GM19463 (cell line): ENCODE data around the gene OLFML1.
A peak's percentile ranks its signal among the peaks of the same experiment; 100 is the strongest.
"Not testable (repeated sequence)": the region's sequence is repeated elsewhere in the genome, so short reads cannot be mapped to it uniquely, and the experiment has no call there.

ENCODE experiments used
- ATAC-seq: cut with Tn5 transposase; IDR thresholded peaks from one replicate; pipeline ENCODE4 v1.9.1; 2021; ENCODE audit warnings: mild to moderate bottlenecking, moderate library complexity; ENCODE audit not compliant: unreplicated experiment

Gene OLFML1

DNA sequence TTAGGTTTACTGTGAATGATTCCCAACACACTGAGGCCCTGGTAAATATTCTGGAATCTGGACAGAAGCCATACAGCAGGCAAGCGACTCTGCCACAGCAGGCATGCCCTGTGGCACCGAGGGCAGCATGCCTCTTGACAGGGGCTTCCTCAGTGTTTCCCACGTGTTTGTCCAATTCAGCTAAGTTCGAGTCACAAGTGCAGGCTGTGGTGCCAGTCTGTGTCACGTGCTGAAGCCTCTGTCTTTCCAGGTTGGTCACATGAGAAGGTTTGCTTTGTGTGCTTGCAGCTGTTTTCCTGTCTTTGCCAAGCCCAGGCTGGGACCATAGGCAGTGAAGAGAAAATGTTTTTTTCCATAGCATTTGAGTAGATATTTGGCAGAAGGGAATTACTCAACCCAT lies 26.1 kb downstream of the OLFML1 start:
- no peak for ATAC-seq

DNA sequence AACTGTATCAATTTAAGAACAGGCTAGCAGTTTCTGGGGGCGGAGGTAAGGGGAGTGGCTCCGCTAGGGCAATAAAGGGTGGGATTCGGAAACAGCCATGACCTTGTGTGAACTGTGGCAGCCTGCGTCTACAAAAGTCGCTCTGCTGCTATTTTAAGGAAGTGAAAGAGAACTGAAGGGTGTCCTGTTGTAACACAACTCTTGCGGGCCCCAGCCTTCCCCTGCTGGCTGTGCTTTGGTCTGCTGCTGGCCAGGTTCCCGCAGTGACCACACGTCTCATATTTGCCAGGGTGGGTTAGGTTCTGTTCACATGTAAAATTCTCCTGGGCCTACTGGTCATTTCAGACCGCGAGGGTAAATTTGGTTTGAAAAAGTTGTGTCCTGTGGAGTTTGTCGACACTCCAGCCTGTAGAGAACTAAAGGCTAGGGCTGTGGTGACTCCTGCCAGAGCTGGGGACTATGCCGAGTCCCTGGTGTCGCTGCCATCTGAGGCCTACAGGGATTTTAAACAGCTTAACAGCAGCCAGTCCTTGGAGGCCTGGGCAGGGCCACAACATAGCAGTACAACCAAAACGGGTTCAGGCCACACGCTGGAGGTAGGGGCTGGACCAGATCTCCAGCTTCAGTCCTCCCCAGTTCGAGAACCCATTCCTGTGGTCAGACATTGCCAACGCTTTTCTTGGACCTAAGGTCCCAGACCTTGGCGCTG lies 27.4 kb downstream of the OLFML1 start:
- ATAC-seq: peak; percentile 56

DNA sequence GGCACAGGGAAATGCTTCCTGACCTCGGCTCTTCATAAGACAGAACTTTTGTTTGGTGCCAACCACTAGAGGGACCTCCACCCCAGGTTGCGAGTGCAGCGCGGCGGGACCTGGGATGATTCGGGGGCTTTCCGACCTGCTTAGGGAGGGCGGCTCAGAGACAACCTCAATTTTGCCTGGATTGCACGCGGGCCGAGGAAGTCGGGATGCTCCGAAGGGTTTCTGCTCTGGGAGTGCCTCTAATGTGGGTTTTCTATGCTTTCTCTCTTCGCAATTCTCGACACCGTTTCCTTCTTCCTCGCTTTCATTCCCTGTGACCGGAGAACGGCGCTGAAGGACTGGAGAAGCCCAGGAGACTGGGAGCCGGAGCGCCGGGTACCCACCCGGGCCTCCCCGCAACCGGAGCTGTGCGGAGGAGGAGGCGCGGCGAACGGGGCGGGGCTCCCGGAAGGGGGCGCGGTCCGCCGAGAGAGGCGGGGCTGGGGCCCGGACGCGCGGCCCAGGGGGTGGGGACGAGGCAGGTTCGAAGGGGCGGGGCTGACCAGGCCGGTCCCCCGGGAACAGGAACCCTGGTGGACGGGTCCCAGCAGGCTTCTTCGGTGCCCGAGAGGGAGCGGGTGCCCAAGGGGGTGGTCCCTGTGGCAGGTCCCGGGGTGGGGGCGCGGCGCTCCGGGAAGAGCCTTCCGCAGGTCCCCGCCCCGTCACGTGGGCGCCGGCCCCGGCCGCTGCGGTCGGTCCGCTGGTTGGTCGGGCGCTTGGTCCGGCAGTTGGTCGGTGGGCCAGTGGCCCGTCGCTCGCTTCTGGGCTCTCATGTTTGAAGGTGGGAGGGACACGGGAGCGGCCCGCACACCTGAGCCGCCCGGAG lies 28.2 kb downstream of the OLFML1 start, which contains the start of gene PPFIBP2:
PPFIBP2 (plus strand) TSS at position 766 of the 865 bp plus-strand sequence. CDS start 35,477 bp downstream, outside the sequence.
- ATAC-seq: peak; percentile 62

DNA sequence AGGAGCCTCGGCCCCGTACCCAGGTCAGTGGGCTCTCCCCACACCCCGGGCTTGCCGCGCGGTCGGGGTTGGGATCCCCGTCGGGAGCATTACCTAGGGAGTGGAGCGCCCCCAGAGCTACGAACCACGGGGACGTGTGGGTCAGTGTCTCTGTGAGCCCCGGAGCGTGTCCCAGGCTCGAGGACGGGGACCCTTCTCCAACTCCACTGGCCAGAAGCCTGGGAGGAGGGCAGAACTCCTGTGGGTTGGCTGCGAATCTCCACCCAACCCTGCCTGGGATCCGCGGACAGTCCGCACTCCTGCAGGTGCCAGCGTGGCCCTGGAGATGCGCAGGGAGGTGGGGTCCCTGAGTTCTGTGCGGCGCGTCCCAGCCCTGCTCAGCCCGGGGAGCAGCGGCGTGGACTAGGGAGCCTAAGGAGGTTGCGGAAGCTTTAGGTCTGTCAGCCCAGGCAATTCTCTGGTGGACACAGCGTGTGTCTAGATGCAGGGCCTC lies 28.8 kb downstream of the OLFML1 start:
- peak; percentile 2 for ATAC-seq

DNA sequence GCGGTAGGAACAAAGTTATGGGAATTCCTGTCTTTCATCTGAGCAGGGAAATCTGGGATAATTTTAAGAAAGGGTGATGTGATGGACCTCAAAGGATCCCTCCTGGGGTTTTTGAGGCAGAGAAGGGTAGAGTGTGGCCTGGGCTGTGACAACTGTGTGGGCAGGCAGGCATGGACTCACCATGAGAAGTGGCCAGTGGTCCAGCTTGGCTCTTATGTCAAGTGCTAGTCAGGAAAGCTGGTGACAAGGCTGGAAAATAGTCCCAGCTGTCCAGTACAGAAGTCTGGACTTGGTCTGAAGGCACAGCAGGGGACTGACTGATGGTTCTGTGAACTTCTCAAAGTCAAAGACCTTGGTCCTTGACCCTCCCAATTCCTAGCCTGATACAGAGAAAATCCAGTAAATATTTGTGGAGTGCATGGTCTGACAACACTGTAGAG lies 30.2 kb downstream of the OLFML1 start:
- ATAC-seq: no peak

DNA sequence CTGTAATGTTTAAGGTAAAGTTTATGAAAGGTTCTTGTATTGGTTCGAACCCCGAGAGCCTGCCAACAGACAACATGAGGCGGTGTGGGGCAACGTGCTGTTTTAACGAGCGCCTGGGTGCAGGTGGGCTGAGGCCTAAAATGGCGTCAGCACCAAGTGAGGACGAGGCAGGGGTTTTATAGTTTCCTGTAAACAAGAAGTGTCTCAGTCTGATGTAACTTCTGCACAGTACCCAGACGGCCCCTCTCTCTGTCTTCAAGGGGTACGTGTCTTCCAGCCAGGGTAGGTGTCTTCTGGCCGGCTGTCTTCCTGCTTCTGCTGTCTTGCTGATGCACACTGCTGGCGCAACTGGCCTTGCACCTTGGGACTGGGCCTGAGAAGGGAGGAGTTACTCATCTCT lies 31.2 kb downstream of the OLFML1 start:
- ATAC-seq: no peak

GRCh38 chr11:7517743-7518142 lies 32.4 kb downstream of the OLFML1 start:
- ATAC-seq: not testable (repeated sequence)

GRCh38 chr11:7518811-7519562 lies 33.7 kb downstream of the OLFML1 start:
- ATAC-seq: no peak

- ATAC-seq: peak; percentile 41
Observed at GRCh38 chr11:7520011-7520942, 35.0 kb downstream of the OLFML1 start.

- ATAC-seq: peak; percentile 76
Observed at GRCh38 chr11:7520981-7521487, 35.7 kb downstream of the OLFML1 start.

GRCh38 chr11:7522121-7522520 lies 36.8 kb downstream of the OLFML1 start:
- ATAC-seq: no peak

- no peak for ATAC-seq
Observed at GRCh38 chr11:7522546-7522945, 37.2 kb downstream of the OLFML1 start.

DNA sequence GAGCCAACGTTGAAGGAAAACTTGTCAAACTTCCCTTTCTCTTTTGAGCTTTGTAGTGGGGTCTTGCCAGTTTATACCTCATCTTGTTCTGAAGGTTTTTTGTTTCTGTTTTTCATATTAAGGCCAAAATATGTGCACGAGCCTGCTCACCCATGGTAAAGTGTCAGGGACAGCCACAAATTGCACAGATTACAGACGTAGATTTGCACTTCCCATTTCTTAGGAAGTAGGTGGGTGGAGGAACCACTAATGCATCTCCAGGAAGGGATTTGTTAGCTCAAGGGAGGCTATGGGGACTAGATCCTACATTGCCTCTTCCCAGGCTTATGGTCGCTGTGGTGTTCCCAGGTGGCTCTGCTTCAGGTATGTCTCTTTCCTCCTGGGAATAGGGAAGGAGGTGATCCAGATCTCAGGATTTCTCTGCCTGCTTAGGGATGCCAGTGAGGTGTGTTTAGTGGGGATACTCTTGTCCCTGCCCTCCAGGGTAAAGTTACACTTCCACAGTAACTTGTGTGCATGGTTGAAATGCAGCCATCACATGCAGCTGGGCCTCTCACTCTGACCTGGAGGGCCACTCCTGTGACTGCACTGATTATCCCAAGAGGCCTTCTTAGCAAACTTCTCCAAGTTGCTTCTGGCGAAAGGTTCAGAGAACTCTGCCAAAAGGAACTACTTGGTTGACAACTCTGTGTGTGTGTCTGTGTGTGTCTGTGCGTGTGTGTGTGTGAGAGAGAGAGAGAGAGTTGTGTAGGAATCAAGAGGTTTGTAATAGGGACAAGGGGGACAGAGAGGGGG lies 38.3 kb downstream of the OLFML1 start:
- no peak for ATAC-seq

GRCh38 chr11:7524462-7525235 lies 39.3 kb downstream of the OLFML1 start:
- no peak for ATAC-seq

GRCh38 chr11:7525424-7525823 lies 40.1 kb downstream of the OLFML1 start:
- ATAC-seq: no peak

- ATAC-seq: no peak
Observed at GRCh38 chr11:7527029-7527428, 41.7 kb downstream of the OLFML1 start.

DNA sequence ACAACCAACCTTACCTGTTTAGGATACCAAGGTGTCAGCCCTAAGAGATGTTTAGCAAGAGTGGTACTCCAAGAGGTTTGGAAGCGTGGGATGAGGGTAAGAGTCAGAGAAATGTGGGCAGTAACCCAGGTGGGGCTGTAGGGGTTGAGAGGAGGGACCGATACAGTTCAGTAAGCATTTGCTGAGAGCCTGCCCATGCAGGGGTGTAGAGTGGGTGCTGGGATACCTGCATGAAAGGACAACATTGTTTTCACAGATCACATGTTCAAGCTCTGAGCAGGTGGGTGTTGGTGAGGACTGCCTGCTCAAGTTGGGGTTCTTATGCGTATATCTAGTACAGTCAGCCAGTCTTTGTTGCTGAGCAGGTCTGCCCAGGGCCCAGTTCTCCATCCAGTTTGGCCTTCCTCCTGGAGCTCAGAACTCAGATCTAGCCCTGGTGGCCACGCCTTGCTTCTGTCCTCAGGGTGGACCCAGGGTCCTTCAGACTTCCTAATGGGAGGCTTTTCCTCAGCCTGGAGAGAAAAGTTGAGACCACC lies 43.3 kb downstream of the OLFML1 start:
- no peak for ATAC-seq
